Keratinocyte (primary cell): Measurements from ENCODE around the gene TTLL6. TPM values are rescaled to one million over a fixed set of nuclear protein-coding genes. Genes with fewer than 3 reads are reported as not detected.

ENCODE experiments used
- DNase-seq: peaks from one replicate; pipeline ENCODE4 v3.0.0-alpha.2; 2011; ENCODE audit warnings: low read depth, missing footprints, low spot score
- FAIRE-seq: peaks from 2 replicates; lab custom pipeline; 2011; peaks lifted over from hg19 to GRCh38; lab: Jason Lieb, UNC
- H2AFZ ChIP-seq: 2 replicates; pipeline ENCODE4 v1.6.0; 2012; ENCODE audit warnings: low read length, control low read depth, inconsistent platforms; ENCODE audit not compliant: control insufficient read depth
- H3K27ac ChIP-seq: 2 replicates; pipeline ENCODE4 v1.5.1; 2011; ENCODE audit warnings: low read length; ENCODE audit not compliant: control insufficient read depth, insufficient read depth
- H3K27me3 ChIP-seq: 3 replicates; pipeline ENCODE4 v1.6.0; 2011; ENCODE audit warnings: low read length; ENCODE audit not compliant: control insufficient read depth, insufficient read depth; ENCODE audit errors: extremely low read depth
- H3K36me3 ChIP-seq, 2 experiments: 2 replicates in 1 of 2; 3 replicates in 1 of 2; pipeline ENCODE4 v1.5.1; 2011; ENCODE audit warnings: low read length in 2 of 2, mild to moderate bottlenecking in 1 of 2; ENCODE audit not compliant: control insufficient read depth in 2 of 2, insufficient read depth in 2 of 2; ENCODE audit errors: extremely low read depth in 1 of 2
- H3K4me1 ChIP-seq: 3 replicates; pipeline ENCODE4 v1.5.1; 2011; ENCODE audit warnings: low read length; ENCODE audit not compliant: control insufficient read depth, insufficient read depth; ENCODE audit errors: extremely low read depth
- H3K4me2 ChIP-seq: 3 replicates; pipeline ENCODE4 v1.6.0; 2011; ENCODE audit warnings: low read depth, low read length; ENCODE audit not compliant: control insufficient read depth, insufficient read depth; ENCODE audit errors: extremely low read depth
- H3K4me3 ChIP-seq, 3 experiments: fragments of 200-600 bp in 1 of 3; sonication (generic) in 1 of 3; 2 replicates in 2 of 3; 3 replicates in 1 of 3; pipeline ENCODE4 v1.5.1; 2011 to 2016; ENCODE audit warnings: low read length in 3 of 3, mild to moderate bottlenecking in 3 of 3, control low read depth in 2 of 3, inconsistent platforms in 1 of 3, low read depth in 1 of 3, mixed read lengths in 1 of 3, mixed run types in 1 of 3, moderate library complexity in 1 of 3; ENCODE audit not compliant: control insufficient read depth in 2 of 3, insufficient read depth in 2 of 3; ENCODE audit errors: extremely low read depth in 1 of 3
- H3K79me2 ChIP-seq: 2 replicates; pipeline ENCODE4 v1.6.0; 2012; ENCODE audit warnings: low read length; ENCODE audit not compliant: control insufficient read depth, insufficient read depth
- H3K9ac ChIP-seq: 3 replicates; pipeline ENCODE4 v1.6.0; 2011; ENCODE audit warnings: low read length; ENCODE audit not compliant: control insufficient read depth, insufficient read depth; ENCODE audit errors: extremely low read depth
- H3K9me1 ChIP-seq: 3 replicates; pipeline ENCODE4 v1.6.0; 2011; ENCODE audit warnings: low read length; ENCODE audit not compliant: control insufficient read depth, insufficient read depth; ENCODE audit errors: extremely low read depth
- H3K9me3 ChIP-seq: 2 replicates; pipeline ENCODE4 v1.5.1; 2012; ENCODE audit warnings: low read depth, low read length; ENCODE audit not compliant: control insufficient read depth
- H4K20me1 ChIP-seq: 3 replicates; pipeline ENCODE4 v1.6.0; 2011; ENCODE audit warnings: low read length; ENCODE audit not compliant: control insufficient read depth, insufficient read depth; ENCODE audit errors: extremely low read depth
- EZH2 ChIP-seq: IDR thresholded peaks from one replicate; pipeline ENCODE4 v1.6.1; 2012; ENCODE audit warnings: inconsistent platforms, mild to moderate bottlenecking, low read length, moderate library complexity
- dilution Hi-C: fragments of 300-500 bp; cut with MboI; formaldehyde crosslinking; loops from one replicate; pipeline ENCODE4 v1.7.0; 2020; ENCODE audit warnings: low sequenced_read_pairs; ENCODE audit not compliant: extremely low pct_ligation_motif_present
- polyA plus RNA-seq, 5 experiments: library from polyadenylated mRNA; depleted of rRNA in 3 of 5; stranded (reverse) in 3 of 5; stranded (forward) in 1 of 5; unstranded in 1 of 5; fragments of >200 nt; gene quantifications; 1 replicate in 1 of 5; 2 replicates in 3 of 5; 3 replicates in 1 of 5; pipeline versions ENCODE4 v1.2.1 to v1.2.3, GENCODE V29; 2011 to 2012; ENCODE audit warnings: missing spikeins in 2 of 5, low read depth in 1 of 5, low replicate concordance in 1 of 5
- TF ChIP-seq, protein P1 (sequence below), 3 experiments: IDR thresholded peaks in 1 of 3; conservative IDR thresholded peaks in 1 of 3; optimal IDR thresholded peaks in 1 of 3; 2 replicates in 2 of 3; 3 replicates in 1 of 3; pipeline versions ENCODE3 to v1.5.1; 2011; ENCODE audit warnings: low read length in 3 of 3, mild to moderate bottlenecking in 3 of 3, moderate library complexity in 2 of 3, control low read depth in 1 of 3, inconsistent platforms in 1 of 3; ENCODE audit not compliant: insufficient read depth in 2 of 3; ENCODE audit errors: extremely low read depth in 1 of 3

TTLL6 gene
- polyA plus RNA-seq, 1 donor (not counting 4 experiments of a cell fraction or from before 2014, with no cell fraction given) = not detected

DNA sequence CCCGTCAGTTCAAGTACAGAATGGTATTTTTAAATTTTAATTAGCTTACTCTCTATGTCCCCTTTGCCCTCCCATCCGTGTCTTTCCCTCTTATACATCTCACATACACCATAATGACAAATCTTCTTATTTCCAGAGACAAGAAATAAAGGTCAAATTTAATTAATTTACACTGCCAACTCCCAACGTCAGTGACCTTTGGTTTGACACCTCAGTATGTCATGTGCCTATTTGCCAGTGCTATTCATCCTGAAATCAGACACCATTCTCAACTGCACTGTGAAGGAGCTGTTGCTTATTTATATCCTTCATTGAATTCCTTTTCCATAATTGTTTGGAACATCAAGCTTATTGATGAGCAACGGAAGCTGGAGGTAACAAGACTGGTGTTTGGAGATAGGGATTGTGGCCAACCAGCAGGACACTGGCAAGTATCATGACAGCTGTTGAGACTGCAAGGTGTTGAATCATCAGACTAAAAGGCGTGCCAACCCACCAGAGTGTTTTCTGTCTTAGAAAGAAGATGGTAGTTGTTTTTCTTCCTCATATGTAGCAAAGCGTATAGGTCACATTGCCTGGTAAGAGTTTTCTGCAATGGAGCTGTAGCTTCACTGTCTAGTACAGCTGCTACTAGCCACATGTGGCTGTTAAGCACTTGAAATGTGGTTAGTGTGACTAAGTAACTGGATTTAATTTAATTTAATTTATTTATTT lies 26.3 kb upstream of the TTLL6 start:
- DNase-seq (no peak), FAIRE-seq (no peak)
- TF ChIP-seq, protein P1, sequence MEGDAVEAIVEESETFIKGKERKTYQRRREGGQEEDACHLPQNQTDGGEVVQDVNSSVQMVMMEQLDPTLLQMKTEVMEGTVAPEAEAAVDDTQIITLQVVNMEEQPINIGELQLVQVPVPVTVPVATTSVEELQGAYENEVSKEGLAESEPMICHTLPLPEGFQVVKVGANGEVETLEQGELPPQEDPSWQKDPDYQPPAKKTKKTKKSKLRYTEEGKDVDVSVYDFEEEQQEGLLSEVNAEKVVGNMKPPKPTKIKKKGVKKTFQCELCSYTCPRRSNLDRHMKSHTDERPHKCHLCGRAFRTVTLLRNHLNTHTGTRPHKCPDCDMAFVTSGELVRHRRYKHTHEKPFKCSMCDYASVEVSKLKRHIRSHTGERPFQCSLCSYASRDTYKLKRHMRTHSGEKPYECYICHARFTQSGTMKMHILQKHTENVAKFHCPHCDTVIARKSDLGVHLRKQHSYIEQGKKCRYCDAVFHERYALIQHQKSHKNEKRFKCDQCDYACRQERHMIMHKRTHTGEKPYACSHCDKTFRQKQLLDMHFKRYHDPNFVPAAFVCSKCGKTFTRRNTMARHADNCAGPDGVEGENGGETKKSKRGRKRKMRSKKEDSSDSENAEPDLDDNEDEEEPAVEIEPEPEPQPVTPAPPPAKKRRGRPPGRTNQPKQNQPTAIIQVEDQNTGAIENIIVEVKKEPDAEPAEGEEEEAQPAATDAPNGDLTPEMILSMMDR (optimal IDR thresholded peaks at IDR 0.05 in 1 of 3, IDR thresholded peaks at IDR 0.05 in 1 of 3, conservative IDR thresholded peaks at IDR 0.05 in 1 of 3; ENCODE audit: extremely low read depth in 1 of 3, insufficient read depth in 2 of 3, low read length in 3 of 3) = no peak
- no peak for TF ChIP-seq EZH2
- dilution Hi-C loops = no loop called here
- Histone ChIP-seq H3K4me3 (no peak overlapping the region), H3K9me1 (no peaks in the 10 kb centered on the region), H3K4me2 (no peak overlapping the region), H3K36me3 (peaks cover 3 to 8% of the 10 kb centered on the region in 2 experiments), H2AFZ (no peak overlapping the region), H3K9ac (no peak overlapping the region), H3K9me3 (no peaks in the 10 kb centered on the region), H3K4me1 (peaks cover 10% of the 10 kb centered on the region), H3K27me3 (no peaks in the 10 kb centered on the region), H3K27ac (no peak overlapping the region), H4K20me1 (no peaks in the 10 kb centered on the region), H3K79me2 (peaks cover 5% of the 10 kb centered on the region)

DNA sequence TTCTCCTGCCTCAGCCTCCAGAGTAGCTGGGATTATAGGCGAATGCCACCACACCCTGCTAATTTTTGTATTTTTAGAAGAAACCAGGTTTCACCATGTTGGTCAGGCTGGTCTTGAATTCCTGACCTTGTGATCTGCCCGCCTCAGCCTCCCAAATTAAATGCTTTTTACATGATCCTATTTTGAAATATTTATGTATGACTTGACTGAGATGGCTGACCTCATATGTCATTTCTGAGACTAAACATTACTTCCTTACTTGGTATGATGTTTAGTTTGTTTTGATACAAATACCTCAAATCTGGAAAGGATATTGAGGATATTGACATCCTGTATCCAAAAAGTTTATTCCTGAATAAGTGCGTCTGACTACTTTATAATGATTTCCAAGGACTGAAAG lies 25.7 kb upstream of the TTLL6 start:
- TF ChIP-seq, protein P1 (optimal IDR thresholded peaks at IDR 0.05 in 1 of 3, IDR thresholded peaks at IDR 0.05 in 1 of 3, conservative IDR thresholded peaks at IDR 0.05 in 1 of 3; ENCODE audit: extremely low read depth in 1 of 3, insufficient read depth in 2 of 3, low read length in 3 of 3) = no peak
- no peak for TF ChIP-seq EZH2
- dilution Hi-C loops = no loop called here
- DNase-seq = no peak
- Histone ChIP-seq H3K4me2 (no peak overlapping the region), H3K9me3 (no peaks in the 10 kb centered on the region), H3K9me1 (no peaks in the 10 kb centered on the region), H3K79me2 (peaks cover 5% of the 10 kb centered on the region), H3K4me3 (no peak overlapping the region), H3K36me3 (peaks cover 3% of the 10 kb centered on the region in 2 experiments), H4K20me1 (no peaks in the 10 kb centered on the region), H3K27me3 (no peaks in the 10 kb centered on the region), H2AFZ (no peak overlapping the region), H3K9ac (no peak overlapping the region), H3K27ac (no peak overlapping the region), H3K4me1 (peaks cover 10% of the 10 kb centered on the region)
- FAIRE-seq = no peak
